HG02610 (cell line): ENCODE data around the gene IQGAP2.

Source experiments
- ATAC-seq: cut with Tn5 transposase; IDR thresholded peaks from one replicate; pipeline ENCODE4 v1.9.1; 2021; ENCODE audit warnings: mild to moderate bottlenecking, moderate library complexity; ENCODE audit not compliant: unreplicated experiment

IQGAP2 gene

GRCh38 chr5:76384705-76385104 is 18.4 kb upstream of the IQGAP2 start:
- no peak for ATAC-seq

- no peak for ATAC-seq
Measured at GRCh38 chr5:76385540-76385939, 17.5 kb upstream of the IQGAP2 start.

GRCh38 chr5:76386360-76386759 is 16.7 kb upstream of the IQGAP2 start:
- no peak for ATAC-seq

- ATAC-seq: no peak
Measured at GRCh38 chr5:76388236-76388635, 14.8 kb upstream of the IQGAP2 start.

GRCh38 chr5:76388791-76389512 is 14.1 kb upstream of the IQGAP2 start:
- no peak for ATAC-seq

- ATAC-seq: no peak
Measured at GRCh38 chr5:76389513-76390154, 13.5 kb upstream of the IQGAP2 start.

- ATAC-seq: no peak
Measured at GRCh38 chr5:76391014-76391413, 12.1 kb upstream of the IQGAP2 start.

- no peak for ATAC-seq
Measured at GRCh38 chr5:76393035-76393680, 9.9 kb upstream of the IQGAP2 start.

- ATAC-seq: no peak
Measured at GRCh38 chr5:76397200-76397599, 5.9 kb upstream of the IQGAP2 start.

GRCh38 chr5:76399268-76399667 is 3.8 kb upstream of the IQGAP2 start:
- no peak for ATAC-seq

- no peak for ATAC-seq
Measured at GRCh38 chr5:76400466-76400865, 2.6 kb upstream of the IQGAP2 start.

- peak; percentile 21 for ATAC-seq
Measured at GRCh38 chr5:76401801-76402250, 1.3 kb upstream of the IQGAP2 start.

- peak; percentile 48 for ATAC-seq
Measured at GRCh38 chr5:76402251-76402885, 717 bp upstream of the IQGAP2 start.

- no peak for ATAC-seq
Measured at GRCh38 chr5:76403766-76404222, 709 bp downstream of the IQGAP2 start.

- no peak for ATAC-seq
Measured at GRCh38 chr5:76404223-76405211, 1.4 kb downstream of the IQGAP2 start.

- no peak for ATAC-seq
Measured at GRCh38 chr5:76406014-76406413, 2.9 kb downstream of the IQGAP2 start.

GRCh38 chr5:76406673-76407072 is 3.6 kb downstream of the IQGAP2 start:
- ATAC-seq: no peak

- ATAC-seq: no peak
Measured at GRCh38 chr5:76408104-76408654, 5.1 kb downstream of the IQGAP2 start.

GRCh38 chr5:76412511-76412910 is 9.4 kb downstream of the IQGAP2 start:
- no peak for ATAC-seq

- ATAC-seq: no peak
Measured at GRCh38 chr5:76413746-76414145, 10.7 kb downstream of the IQGAP2 start.
